Activated T-cell treated with anti-CD3 and anti-CD28 coated beads, Interleukin-2, amount 50 U/mL, for 4 hours (primary cell): ENCODE results near the gene MAP1B. TPM values are rescaled to one million over a fixed set of nuclear protein-coding genes. Genes with fewer than 3 reads are reported as not detected.

Experiments used
- ATAC-seq, 2 donors: fragments of 200-7000 bp; cut with Tn5 transposase; one replicate each; pipeline ENCODE4 v1.10.0; 2021
- DNase-seq: peaks from one replicate; pipeline ENCODE4 v3.0.0-alpha.2; 2020
- H3K27me3 Mint-ChIP-seq: one replicate; pipeline ENCODE4 v1.8.0; 2021; ENCODE audit warnings: low read depth, mixed read lengths
- H3K36me3 Mint-ChIP-seq: one replicate; pipeline ENCODE4 v1.8.0; 2022; ENCODE audit warnings: mixed read lengths; ENCODE audit not compliant: insufficient read depth
- H3K4me1 Mint-ChIP-seq: one replicate; pipeline ENCODE4 v1.8.0; 2021; ENCODE audit warnings: low read depth, mixed read lengths
- H3K4me3 Mint-ChIP-seq: one replicate; pipeline ENCODE4 v1.8.0; 2021; ENCODE audit warnings: mild to moderate bottlenecking, moderate library complexity, mixed read lengths
- H3K9me3 Mint-ChIP-seq: one replicate; pipeline ENCODE4 v1.8.0; 2021; ENCODE audit warnings: mixed read lengths
- total RNA-seq, 3 donors: library from RNA; stranded (reverse); gene quantifications; one replicate each; pipeline ENCODE4 v1.2.1, GENCODE V29; 2021

The MAP1B gene
- total RNA-seq, 3 donors from 2014 or later, result 0.16 to 0.41 (median 0.25) TPM

- H3K4me3 Mint-ChIP-seq, result peak overlapping the region; percentile 4
- ATAC-seq, result peak; percentile 39 to 53
- H3K27me3 Mint-ChIP-seq, result peaks cover 55% of the 10 kb centered on the region
- no peaks in the 10 kb centered on the region for H3K36me3 Mint-ChIP-seq
- no peaks in the 10 kb centered on the region for H3K9me3 Mint-ChIP-seq
- no peak for DNase-seq
- H3K4me1 Mint-ChIP-seq, result peaks cover 15% of the 10 kb centered on the region
Observed at GRCh38 chr5:72194846-72195245, 87.6 kb downstream of the MAP1B start.

DNA sequence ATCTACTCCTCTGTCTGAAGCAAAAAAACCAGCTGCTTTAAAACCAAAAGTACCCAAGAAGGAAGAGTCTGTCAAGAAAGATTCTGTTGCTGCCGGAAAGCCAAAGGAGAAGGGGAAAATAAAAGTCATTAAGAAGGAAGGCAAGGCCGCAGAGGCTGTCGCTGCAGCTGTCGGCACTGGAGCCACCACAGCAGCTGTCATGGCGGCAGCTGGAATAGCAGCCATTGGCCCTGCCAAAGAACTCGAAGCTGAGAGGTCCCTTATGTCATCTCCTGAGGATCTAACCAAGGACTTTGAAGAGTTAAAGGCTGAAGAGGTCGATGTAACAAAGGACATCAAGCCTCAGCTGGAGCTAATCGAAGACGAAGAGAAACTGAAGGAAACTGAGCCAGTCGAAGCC, 88.3 kb downstream of the MAP1B start:
- no peaks in the 10 kb centered on the region for H3K9me3 Mint-ChIP-seq
- peaks cover 15% of the 10 kb centered on the region for H3K4me1 Mint-ChIP-seq
- H3K27me3 Mint-ChIP-seq, result peaks cover 51% of the 10 kb centered on the region
- no peak for ATAC-seq
- no peak for DNase-seq
- no peak overlapping the region for H3K4me3 Mint-ChIP-seq
- H3K36me3 Mint-ChIP-seq, result no peaks in the 10 kb centered on the region

DNA sequence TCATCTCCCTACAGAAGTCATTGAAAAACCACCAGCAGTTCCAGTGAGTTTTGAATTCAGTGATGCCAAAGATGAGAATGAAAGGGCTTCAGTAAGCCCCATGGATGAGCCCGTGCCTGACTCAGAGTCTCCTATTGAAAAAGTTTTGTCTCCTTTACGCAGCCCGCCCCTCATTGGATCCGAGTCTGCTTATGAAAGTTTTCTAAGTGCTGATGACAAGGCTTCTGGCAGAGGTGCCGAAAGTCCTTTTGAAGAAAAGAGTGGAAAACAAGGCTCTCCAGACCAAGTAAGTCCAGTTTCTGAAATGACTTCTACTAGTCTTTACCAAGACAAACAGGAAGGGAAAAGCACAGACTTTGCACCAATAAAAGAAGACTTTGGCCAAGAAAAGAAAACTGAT, 90.1 kb downstream of the MAP1B start:
- DNase-seq (no peak), ATAC-seq (no peak)
- H3K27me3 Mint-ChIP-seq, result peaks cover 47% of the 10 kb centered on the region
- H3K36me3 Mint-ChIP-seq, result no peaks in the 10 kb centered on the region
- no peaks in the 10 kb centered on the region for H3K9me3 Mint-ChIP-seq
- H3K4me1 Mint-ChIP-seq, result peaks cover 15% of the 10 kb centered on the region
- no peak overlapping the region for H3K4me3 Mint-ChIP-seq

DNA sequence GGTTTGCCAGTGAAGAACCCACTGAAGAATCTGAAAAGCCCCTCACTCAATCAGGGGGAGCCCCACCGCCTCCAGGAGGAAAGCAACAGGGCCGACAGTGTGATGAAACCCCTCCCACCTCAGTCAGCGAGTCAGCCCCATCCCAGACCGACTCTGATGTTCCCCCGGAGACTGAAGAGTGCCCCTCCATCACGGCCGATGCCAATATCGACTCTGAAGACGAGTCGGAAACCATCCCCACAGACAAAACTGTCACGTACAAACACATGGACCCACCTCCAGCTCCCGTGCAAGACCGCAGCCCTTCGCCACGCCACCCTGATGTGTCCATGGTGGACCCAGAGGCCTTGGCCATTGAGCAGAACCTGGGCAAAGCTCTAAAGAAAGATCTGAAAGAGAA, 92.4 kb downstream of the MAP1B start:
- no peak overlapping the region for H3K4me3 Mint-ChIP-seq
- ATAC-seq (no peak), DNase-seq (no peak)
- H3K9me3 Mint-ChIP-seq, result no peaks in the 10 kb centered on the region
- no peaks in the 10 kb centered on the region for H3K36me3 Mint-ChIP-seq
- peaks cover 33% of the 10 kb centered on the region for H3K27me3 Mint-ChIP-seq
- H3K4me1 Mint-ChIP-seq, result peaks cover 11% of the 10 kb centered on the region

GRCh38 chr5:72202331-72202825, 95.1 kb downstream of the MAP1B start:
- H3K36me3 Mint-ChIP-seq, result no peaks in the 10 kb centered on the region
- ATAC-seq, result no peak
- H3K4me1 Mint-ChIP-seq, result peaks cover 6% of the 10 kb centered on the region

GRCh38 chr5:72203251-72203845, 96.1 kb downstream of the MAP1B start:
- Mint-ChIP-seq H3K27me3 (peaks cover 4% of the 10 kb centered on the region), H3K9me3 (no peaks in the 10 kb centered on the region), H3K4me1 (peaks cover 8% of the 10 kb centered on the region), H3K36me3 (no peaks in the 10 kb centered on the region), H3K4me3 (no peak overlapping the region)
- ATAC-seq (no peak), DNase-seq (no peak)

More at GRCh38 chr5:72202331-72202825, 95.1 kb downstream of the MAP1B start:
- no peak for DNase-seq
- peaks cover 8% of the 10 kb centered on the region for H3K27me3 Mint-ChIP-seq
- H3K4me3 Mint-ChIP-seq, result no peak overlapping the region
- no peaks in the 10 kb centered on the region for H3K9me3 Mint-ChIP-seq

DNA sequence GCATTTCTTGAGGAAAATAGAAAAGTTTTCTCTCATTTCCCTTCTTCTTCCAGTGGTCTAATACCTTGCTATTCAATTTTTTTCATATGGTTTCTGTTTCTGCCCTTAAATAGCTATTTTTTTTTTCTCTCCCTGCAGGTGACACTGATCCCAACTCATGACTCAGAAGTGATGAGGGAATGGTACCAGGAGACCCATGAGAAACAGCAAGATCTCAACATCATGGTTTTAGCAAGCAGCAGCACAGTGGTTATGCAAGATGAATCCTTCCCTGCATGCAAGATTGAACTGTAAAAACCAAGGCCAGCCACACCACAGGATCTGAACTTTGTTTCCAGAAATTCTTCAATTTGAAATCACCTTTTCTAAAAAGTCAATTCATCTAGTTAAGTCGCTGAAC, 97.7 kb downstream of the MAP1B start:
- H3K27me3 Mint-ChIP-seq, result no peaks in the 10 kb centered on the region
- no peak overlapping the region for H3K4me3 Mint-ChIP-seq
- no peak for ATAC-seq
- H3K4me1 Mint-ChIP-seq, result peaks cover 8% of the 10 kb centered on the region
- no peaks in the 10 kb centered on the region for H3K9me3 Mint-ChIP-seq
- DNase-seq, result no peak
- peaks cover 4% of the 10 kb centered on the region for H3K36me3 Mint-ChIP-seq

- Mint-ChIP-seq H3K9me3 (no peaks in the 10 kb centered on the region), H3K27me3 (no peaks in the 10 kb centered on the region), H3K4me1 (peaks cover 8% of the 10 kb centered on the region), H3K4me3 (no peak overlapping the region), H3K36me3 (peaks cover 4% of the 10 kb centered on the region)
- DNase-seq, result no peak
- ATAC-seq, result no peak
Observed at GRCh38 chr5:72205431-72206009, 98.2 kb downstream of the MAP1B start.

DNA sequence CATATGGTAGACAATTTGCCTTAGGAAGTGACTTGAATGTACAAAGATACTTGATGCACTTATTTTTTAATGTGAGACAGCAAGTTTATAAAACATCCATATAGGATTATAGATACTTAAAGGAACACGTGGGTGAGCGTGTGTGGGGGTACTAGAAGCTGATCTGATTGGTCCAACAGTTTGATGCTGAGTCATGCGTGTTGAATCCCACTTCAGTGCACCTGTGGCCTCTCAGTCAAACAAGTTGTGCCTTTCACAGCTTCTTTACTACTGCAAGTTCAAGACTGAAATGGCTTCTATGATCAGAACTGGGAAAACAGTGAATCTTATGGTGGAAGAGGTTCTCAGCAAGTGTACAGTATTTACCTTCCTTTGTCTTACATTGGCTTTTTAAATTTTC, 98.9 kb downstream of the MAP1B start:
- Mint-ChIP-seq H3K27me3 (no peaks in the 10 kb centered on the region), H3K9me3 (no peaks in the 10 kb centered on the region), H3K4me3 (no peak overlapping the region), H3K4me1 (peaks cover 8% of the 10 kb centered on the region), H3K36me3 (peaks cover 6% of the 10 kb centered on the region)
- DNase-seq (no peak), ATAC-seq (no peak)

DNA sequence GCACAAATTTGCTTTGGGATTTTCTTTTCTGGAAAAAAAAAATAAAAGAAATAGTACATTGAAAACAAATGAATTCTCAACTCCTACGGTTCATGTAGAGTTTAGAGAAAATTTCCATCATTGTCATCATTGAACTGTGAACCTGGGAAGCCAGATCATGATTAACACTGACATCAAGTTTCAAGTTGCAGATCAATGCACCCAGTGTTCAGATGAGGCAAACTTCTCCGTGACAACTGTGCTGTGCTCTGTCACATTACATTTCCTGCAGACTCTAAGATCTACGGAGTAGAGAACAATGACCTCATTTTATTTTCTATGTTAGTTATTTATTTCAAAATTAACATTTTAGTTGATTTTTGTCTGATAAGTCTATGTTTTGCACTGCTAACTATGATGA, 99.7 kb downstream of the MAP1B start:
- peaks cover 7% of the 10 kb centered on the region for H3K36me3 Mint-ChIP-seq
- DNase-seq, result no peak
- H3K27me3 Mint-ChIP-seq, result no peaks in the 10 kb centered on the region
- no peak overlapping the region for H3K4me3 Mint-ChIP-seq
- no peaks in the 10 kb centered on the region for H3K9me3 Mint-ChIP-seq
- peaks cover 8% of the 10 kb centered on the region for H3K4me1 Mint-ChIP-seq
- ATAC-seq, result peak; percentile 57 to 67

DNA sequence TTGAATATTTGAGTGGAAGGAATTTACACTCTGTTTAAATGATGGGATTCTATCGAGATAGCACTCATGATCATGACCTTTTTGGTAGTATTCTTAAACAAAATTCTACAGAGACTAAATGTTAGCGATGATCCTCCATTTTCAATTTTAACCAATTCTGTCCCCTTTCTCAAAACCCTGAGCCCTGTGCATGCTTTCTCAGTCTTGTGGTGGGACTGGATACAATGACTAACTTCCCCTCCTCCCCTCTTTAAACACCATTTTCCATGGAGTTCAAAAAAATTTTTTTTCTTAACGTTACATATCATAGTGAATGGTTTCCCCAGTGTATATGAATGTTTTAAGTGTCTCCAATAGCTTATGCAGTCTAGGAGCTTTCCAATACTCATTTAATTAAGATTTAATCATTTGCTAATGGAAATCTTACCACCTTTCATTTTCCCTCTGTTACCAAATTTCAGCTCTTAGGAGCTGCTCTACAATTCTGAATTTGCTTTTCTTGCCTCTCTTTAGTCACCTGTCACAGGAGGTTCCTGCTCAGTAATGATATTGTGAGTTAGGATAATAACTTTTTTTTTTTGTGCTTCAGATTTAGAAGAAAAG, 101.2 kb downstream of the MAP1B start:
- Mint-ChIP-seq H3K4me3 (no peak overlapping the region), H3K9me3 (no peaks in the 10 kb centered on the region), H3K27me3 (no peaks in the 10 kb centered on the region), H3K36me3 (peaks cover 7% of the 10 kb centered on the region), H3K4me1 (peaks cover 8% of the 10 kb centered on the region)
- DNase-seq (no peak), ATAC-seq (no peak)

- H3K4me3 Mint-ChIP-seq, result no peak overlapping the region
- DNase-seq (no peak), ATAC-seq (no peak)
- no peaks in the 10 kb centered on the region for H3K9me3 Mint-ChIP-seq
- peaks cover 8% of the 10 kb centered on the region for H3K36me3 Mint-ChIP-seq
- no peaks in the 10 kb centered on the region for H3K27me3 Mint-ChIP-seq
- H3K4me1 Mint-ChIP-seq, result peaks cover 8% of the 10 kb centered on the region
Observed at GRCh38 chr5:72209147-72210115, 102.2 kb downstream of the MAP1B start.

DNA sequence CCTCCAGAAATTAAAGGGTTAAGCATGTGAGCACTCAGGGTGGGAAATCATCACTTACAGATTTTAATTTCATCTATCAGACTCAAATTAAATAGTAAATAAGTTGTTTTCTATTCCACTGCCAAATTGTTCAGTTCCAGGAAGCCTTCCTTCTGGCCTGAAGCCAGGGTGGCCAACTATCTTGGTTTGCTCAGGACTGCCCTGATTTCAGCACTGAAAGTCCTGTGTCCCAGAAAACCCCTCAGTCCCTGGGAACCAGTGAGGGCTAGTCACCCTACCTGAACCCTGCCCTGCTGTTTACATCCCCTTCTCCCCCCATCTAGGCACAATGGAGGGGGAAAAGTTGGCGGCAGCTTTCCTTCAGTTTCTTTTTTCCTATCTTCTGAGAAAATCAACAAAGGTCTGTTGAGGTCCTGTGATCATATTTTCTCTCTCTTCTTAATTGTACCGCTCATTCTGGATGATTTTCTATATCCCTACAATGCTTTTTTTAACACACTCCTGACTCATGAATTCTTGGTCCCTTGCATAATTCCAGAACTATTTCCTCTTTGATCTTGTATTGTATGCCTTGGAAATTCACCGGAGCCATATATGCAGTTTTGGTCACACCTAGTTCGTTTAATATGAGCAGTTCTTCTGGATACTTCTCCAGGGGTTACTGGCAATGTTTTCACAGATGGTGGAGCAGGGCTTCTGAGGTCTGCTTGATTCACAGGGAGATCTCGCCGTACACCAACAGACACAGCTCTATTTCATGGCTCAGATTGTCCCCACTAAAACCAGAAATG, 103.8 kb downstream of the MAP1B start:
- ATAC-seq, result no peak
- no peaks in the 10 kb centered on the region for H3K27me3 Mint-ChIP-seq
- peaks cover 8% of the 10 kb centered on the region for H3K4me1 Mint-ChIP-seq
- H3K36me3 Mint-ChIP-seq, result peaks cover 10% of the 10 kb centered on the region
- no peak overlapping the region for H3K4me3 Mint-ChIP-seq
- no peaks in the 10 kb centered on the region for H3K9me3 Mint-ChIP-seq
- no peak for DNase-seq

- H3K27me3 Mint-ChIP-seq, result no peaks in the 10 kb centered on the region
- H3K4me3 Mint-ChIP-seq, result no peak overlapping the region
- H3K4me1 Mint-ChIP-seq, result peaks cover 3% of the 10 kb centered on the region
- DNase-seq (no peak), ATAC-seq (no peak)
- H3K9me3 Mint-ChIP-seq, result no peaks in the 10 kb centered on the region
- peaks cover 11% of the 10 kb centered on the region for H3K36me3 Mint-ChIP-seq
Observed at GRCh38 chr5:72212171-72212570, 104.9 kb downstream of the MAP1B start.
